ENCODE measurements around the gene RABAC1. TPM values are rescaled to one million over a fixed set of nuclear protein-coding genes. Genes with fewer than 3 reads are reported as not detected.

The RABAC1 gene
- polyA plus RNA-seq, 1 donor (not counting 4 experiments of a cell fraction or from before 2014, with no cell fraction given) = 107 TPM

DNA sequence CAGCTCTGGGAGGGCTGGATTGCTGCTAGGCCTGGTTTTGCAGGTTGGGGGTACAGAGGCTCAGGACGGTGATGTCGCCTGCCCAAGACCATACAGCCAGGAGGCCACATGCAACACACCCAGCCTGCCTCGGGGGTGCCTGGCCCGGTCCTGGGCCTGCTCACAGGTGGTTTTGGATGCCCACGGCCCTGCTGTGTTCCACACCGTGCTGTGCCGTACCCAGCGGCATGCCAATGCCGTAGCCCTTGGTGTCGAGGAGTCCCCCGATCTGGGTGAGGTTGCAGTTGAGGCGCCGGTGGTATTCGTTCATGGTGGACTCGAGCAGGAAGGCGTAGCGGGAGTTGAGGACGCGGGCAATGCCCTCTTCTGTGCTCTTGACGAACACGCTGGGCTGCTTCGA is 46.4 kb upstream of the RABAC1 start:
- TF ChIP-seq, protein P1, sequence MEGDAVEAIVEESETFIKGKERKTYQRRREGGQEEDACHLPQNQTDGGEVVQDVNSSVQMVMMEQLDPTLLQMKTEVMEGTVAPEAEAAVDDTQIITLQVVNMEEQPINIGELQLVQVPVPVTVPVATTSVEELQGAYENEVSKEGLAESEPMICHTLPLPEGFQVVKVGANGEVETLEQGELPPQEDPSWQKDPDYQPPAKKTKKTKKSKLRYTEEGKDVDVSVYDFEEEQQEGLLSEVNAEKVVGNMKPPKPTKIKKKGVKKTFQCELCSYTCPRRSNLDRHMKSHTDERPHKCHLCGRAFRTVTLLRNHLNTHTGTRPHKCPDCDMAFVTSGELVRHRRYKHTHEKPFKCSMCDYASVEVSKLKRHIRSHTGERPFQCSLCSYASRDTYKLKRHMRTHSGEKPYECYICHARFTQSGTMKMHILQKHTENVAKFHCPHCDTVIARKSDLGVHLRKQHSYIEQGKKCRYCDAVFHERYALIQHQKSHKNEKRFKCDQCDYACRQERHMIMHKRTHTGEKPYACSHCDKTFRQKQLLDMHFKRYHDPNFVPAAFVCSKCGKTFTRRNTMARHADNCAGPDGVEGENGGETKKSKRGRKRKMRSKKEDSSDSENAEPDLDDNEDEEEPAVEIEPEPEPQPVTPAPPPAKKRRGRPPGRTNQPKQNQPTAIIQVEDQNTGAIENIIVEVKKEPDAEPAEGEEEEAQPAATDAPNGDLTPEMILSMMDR (optimal IDR thresholded peaks at IDR 0.05 in 1 of 3, IDR thresholded peaks at IDR 0.05 in 1 of 3, conservative IDR thresholded peaks at IDR 0.05 in 1 of 3; ENCODE audit: extremely low read depth in 1 of 3, insufficient read depth in 2 of 3, low read length in 3 of 3) = no peak
- TF ChIP-seq EZH2 (IDR thresholded peaks at IDR 0.05; ENCODE audit: low read length) = no peak
- peaks cover 16% of the 10 kb centered on the region for H3K27me3 ChIP-seq (ENCODE audit: control insufficient read depth, extremely low read depth, insufficient read depth, low read length)
- no peak overlapping the region for H3K4me2 ChIP-seq (ENCODE audit: control insufficient read depth, extremely low read depth, insufficient read depth, low read depth, low read length)

DNA sequence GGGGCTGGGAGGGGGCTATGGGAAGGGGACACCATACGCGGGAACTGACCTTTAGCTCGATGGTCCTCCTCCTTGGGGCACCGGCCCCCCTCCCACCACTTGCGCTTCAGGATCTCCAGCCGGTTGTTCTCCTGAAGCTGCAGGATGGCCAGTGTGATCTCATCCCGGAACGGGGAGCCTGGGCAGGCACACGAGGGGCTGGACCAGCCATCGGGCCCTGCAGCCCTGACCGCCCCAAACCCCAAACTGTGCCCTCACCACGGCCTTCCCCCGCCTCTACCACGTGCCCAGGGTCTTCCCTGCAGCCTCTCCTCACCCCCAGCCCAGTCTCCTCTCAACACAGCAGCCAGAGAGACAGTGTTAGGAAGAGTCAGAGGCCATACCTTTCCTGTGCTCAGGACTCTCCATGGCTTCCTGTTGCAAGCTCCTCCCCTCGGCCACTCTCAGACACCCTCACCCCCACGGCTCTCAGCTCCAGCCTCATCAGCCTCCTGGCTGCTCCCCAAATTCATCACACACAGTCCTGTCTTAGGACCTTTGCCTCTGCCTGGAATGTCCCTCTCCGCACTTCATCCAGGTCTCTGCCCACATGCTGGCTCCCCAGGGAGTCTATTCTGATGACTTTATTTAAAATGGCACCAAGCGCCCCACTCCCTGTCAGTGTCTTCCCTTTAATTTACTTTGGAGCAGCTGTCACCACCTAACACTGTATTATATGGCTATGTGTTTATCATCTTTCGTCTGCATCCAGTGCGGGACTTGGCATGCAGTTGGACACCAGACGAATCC is 44.6 kb upstream of the RABAC1 start:
- no peak overlapping the region for H2AFZ ChIP-seq (ENCODE audit: control insufficient read depth, low read length)
- H3K79me2 ChIP-seq (ENCODE audit: control insufficient read depth, insufficient read depth, low read length) = no peaks in the 10 kb centered on the region
- peaks cover 34% of the 10 kb centered on the region for H3K27me3 ChIP-seq (ENCODE audit: control insufficient read depth, extremely low read depth, insufficient read depth, low read length)
- TF ChIP-seq, protein P1 (optimal IDR thresholded peaks at IDR 0.05 in 1 of 3, IDR thresholded peaks at IDR 0.05 in 1 of 3, conservative IDR thresholded peaks at IDR 0.05 in 1 of 3; ENCODE audit: extremely low read depth in 1 of 3, insufficient read depth in 2 of 3, low read length in 3 of 3) = no peak
- no peaks in the 10 kb centered on the region for H4K20me1 ChIP-seq (ENCODE audit: control insufficient read depth, extremely low read depth, insufficient read depth, low read length)
- H3K9me3 ChIP-seq (ENCODE audit: control insufficient read depth, low read depth, low read length) = no peaks in the 10 kb centered on the region
- dilution Hi-C loops (cut with MboI; ENCODE audit: extremely low pct_ligation_motif_present, low sequenced_read_pairs) = no loop called here
- no peaks in the 10 kb centered on the region for H3K36me3 ChIP-seq (ENCODE audit: control insufficient read depth in 2 of 2, extremely low read depth in 1 of 2, insufficient read depth in 2 of 2, low read length in 2 of 2)
- DNase-seq (ENCODE audit: low read depth, low spot score) (no peak), FAIRE-seq (no peak)
- H3K9me1 ChIP-seq (ENCODE audit: control insufficient read depth, extremely low read depth, insufficient read depth, low read length) = no peaks in the 10 kb centered on the region
- H3K27ac ChIP-seq (ENCODE audit: control insufficient read depth, insufficient read depth, low read length) = no peak overlapping the region
- no peak overlapping the region for H3K4me3 ChIP-seq (ENCODE audit: control insufficient read depth in 2 of 3, extremely low read depth in 1 of 3, insufficient read depth in 2 of 3, low read depth in 1 of 3, low read length in 3 of 3)
- H3K4me1 ChIP-seq (ENCODE audit: control insufficient read depth, extremely low read depth, insufficient read depth, low read length) = no peaks in the 10 kb centered on the region
- no peak overlapping the region for H3K9ac ChIP-seq (ENCODE audit: control insufficient read depth, extremely low read depth, insufficient read depth, low read length)
- H3K4me2 ChIP-seq (ENCODE audit: control insufficient read depth, extremely low read depth, insufficient read depth, low read depth, low read length) = no peak overlapping the region

More for the DNA sequence above, 46.4 kb upstream of the RABAC1 start:
- no peaks in the 10 kb centered on the region for H3K4me1 ChIP-seq (ENCODE audit: control insufficient read depth, extremely low read depth, insufficient read depth, low read length)
- H3K4me3 ChIP-seq (ENCODE audit: control insufficient read depth in 2 of 3, extremely low read depth in 1 of 3, insufficient read depth in 2 of 3, low read depth in 1 of 3, low read length in 3 of 3) = no peak overlapping the region
- no peak overlapping the region for H3K27ac ChIP-seq (ENCODE audit: control insufficient read depth, insufficient read depth, low read length)
- H2AFZ ChIP-seq (ENCODE audit: control insufficient read depth, low read length) = no peak overlapping the region
- H3K9ac ChIP-seq (ENCODE audit: control insufficient read depth, extremely low read depth, insufficient read depth, low read length) = no peak overlapping the region
- dilution Hi-C loops (cut with MboI; ENCODE audit: extremely low pct_ligation_motif_present, low sequenced_read_pairs) = no loop called here
- no peaks in the 10 kb centered on the region for H4K20me1 ChIP-seq (ENCODE audit: control insufficient read depth, extremely low read depth, insufficient read depth, low read length)
- no peaks in the 10 kb centered on the region for H3K79me2 ChIP-seq (ENCODE audit: control insufficient read depth, insufficient read depth, low read length)
- no peak for FAIRE-seq
- no peaks in the 10 kb centered on the region for H3K36me3 ChIP-seq (ENCODE audit: control insufficient read depth in 2 of 2, extremely low read depth in 1 of 2, insufficient read depth in 2 of 2, low read length in 2 of 2)
- H3K9me3 ChIP-seq (ENCODE audit: control insufficient read depth, low read depth, low read length) = no peaks in the 10 kb centered on the region
- no peak for DNase-seq (ENCODE audit: low read depth, low spot score)
- H3K9me1 ChIP-seq (ENCODE audit: control insufficient read depth, extremely low read depth, insufficient read depth, low read length) = no peaks in the 10 kb centered on the region

All from keratinocyte (primary cell).